ENCODE results near the gene CA10.

The CA10 gene

DNA sequence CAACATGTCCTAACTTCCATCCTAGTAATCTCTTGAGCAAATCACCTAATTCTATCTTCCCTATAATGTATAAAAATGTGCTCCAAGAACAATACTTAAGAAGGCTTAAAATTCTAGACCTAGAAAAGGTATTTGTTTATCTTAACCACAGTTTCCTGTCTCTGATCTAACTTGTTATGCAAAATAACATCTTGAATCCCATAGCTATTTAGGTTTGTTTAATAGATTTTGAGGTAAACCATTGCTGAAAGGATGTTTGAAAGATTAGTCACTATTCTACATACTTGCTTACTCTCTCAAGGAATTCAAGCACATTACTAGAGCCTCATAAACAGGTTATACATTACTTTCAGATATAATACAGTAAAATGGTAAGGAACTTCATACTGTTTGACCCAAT is 13.0 kb downstream of the CA10 start:
- no peak for DNase-seq

DNA sequence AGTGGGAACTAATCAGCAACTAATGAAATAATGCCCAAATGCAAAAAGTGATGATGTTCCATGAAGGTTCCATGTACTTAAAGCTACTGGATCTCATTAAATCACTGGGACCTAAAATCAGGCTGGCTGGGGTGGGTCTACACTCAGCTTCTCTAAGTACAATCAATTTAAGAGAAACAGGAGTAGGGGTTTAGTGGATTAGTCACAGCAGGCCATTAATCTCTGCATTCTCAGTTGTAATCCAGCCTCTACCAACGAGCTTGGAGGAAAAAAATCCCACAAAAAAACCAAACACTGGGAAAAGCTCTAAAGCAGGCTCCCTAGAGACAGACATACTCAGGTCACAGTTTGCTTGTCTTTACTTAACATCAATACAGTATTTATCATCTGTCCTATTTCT is 15.0 kb downstream of the CA10 start:
- no peak for DNase-seq

DNA sequence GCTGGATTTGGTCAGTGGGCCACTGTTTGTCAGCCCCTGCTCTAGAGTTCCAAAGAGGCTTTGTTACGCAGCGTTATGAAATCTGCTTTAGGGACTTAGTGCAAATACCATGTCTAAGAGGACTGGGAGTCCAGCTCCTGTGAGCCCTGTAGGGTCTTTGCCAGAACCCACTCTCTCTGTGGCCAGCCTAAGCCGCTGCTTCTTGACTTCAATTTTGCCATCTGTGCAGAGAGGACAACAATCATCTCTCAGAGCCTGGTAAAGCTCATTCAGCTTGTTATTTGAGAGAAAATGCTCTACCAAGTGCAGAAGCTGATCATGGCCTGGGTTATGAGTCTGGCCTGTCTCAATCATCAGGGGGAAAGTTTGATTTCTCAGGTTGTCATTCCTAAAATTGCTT is 17.9 kb downstream of the CA10 start:
- DNase-seq: no peak

DNA sequence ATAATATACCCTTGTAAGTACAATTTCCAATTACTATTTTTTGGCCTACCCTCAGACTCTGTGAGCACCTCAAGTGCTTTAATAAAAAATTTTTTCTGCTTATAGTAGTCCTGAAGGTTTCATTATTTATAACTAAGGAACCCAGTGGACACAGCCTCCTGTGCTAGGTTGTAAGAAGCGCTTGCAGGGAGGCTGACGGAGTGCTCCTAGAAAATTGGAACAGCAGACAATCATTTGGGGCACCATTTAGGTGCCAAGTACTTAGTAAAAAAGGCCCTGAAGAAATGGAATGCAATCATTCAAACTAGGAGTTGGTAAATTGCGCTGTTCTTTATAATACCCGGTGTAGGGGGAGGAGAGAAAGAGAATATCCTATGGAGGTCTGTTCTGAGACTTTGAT is 19.8 kb downstream of the CA10 start:
- DNase-seq: no peak

DNA sequence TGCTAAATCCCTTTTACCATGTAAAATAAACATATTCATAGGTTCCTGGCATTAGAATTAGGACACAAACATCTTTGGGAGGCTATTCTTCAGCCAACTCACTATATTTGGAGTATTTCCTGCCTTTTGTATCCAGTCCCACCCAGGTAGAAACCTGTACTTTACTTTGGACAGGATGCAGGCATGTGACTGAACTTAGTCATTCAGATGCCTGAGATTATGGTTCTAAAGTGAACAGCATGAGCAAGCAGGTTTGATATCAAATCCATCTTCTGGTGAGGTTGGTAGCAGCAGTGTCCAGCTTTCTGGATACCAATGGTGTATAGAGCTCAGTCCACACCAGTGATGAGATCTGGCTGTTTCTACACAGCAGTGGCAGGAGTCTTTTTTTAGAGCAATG is 20.2 kb downstream of the CA10 start:
- no peak for DNase-seq

DNA sequence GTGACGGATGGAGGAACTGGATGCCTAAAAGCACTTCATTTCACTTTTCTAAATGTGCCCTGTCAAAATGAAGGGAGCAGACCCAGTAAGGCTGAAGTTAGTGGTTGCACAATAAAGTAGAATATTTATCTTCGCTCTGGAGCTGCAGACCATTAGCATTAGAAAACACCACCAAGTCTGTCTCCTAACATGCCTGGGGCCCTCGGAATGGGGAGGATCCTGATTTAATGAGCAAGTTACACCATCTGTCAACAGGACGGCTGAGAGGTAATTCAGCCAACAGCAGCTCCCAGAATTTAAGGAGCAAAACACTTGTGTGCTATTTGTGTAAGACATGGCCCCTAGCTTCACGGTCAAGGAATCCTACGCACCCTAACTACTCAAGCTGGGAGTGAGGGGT is 22.3 kb downstream of the CA10 start:
- DNase-seq: no peak

DNA sequence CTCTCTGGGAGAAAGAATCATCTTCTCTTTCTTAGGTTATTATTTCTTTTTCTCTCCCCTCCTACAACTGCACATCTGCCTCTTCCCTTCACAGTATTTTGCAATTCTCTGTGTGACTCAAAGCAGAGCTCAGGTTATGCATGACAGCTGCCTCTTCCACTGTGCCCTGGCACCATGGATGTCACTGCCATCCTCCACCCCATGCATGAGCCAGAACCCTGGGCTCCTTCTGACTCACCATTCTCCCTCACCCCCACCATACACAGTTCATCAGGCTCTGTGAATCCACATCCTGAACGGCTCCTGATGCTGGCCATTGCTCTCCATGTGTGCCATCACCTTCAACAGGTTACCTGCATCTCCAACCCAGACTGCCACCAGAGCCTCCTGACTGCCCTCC is 23.9 kb downstream of the CA10 start:
- no peak for DNase-seq

DNA sequence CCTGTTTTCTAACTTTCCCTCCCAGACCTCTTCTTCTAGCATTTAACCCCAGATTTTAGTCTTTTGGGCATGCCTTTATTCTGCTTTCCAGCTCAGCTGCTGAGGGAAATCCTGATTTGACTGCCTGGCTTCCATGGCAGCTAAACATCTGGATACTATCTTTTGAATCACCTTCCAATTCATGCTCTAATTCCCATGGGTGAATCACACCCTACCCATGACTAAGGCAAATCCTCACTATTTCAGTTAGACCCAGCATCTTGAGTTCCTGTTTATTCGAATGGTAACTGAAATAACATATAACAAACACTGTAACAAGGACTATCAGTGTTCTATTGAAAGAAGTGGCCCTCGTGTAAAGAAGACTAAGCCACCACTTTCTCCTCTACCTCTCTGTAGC is 29.8 kb downstream of the CA10 start:
- DNase-seq: no peak

DNA sequence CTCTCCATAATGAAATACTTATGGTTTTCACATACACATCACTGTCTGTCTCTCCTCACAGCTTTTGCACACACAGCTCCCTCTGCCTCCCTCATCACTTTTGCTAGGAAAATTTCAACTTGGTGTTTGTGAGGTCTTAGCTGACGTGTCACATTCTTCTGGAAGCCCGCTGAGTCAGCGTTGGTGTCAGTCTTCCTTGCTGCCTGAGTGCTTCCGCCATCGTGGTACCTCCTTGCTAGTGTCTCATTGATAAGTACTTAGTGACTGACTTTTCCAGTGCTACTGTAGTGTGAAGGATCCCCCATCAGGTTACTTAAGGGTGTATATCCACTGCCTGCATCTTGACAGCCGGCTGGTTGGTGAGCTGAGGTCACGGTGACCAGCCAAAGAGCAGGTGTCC is 33.5 kb downstream of the CA10 start:
- DNase-seq: no peak

DNA sequence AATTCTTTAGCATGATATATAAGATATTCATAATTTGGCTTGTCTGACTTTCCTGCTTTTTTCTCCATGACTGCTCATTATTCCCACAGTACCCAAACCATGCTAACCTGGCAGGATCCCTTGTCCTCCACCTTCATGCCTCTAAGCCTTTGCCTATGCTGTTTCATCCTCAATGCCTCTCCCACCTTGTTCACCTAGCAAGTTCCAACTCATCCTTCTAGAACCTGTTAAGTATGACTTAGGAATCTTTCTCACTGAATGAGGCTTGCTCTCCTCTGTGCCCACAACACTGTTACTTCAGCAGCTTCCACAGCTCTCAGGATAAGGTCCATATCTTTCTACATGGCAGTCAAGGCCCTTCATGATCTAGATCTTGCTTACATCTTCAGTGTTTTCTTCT is 34.0 kb downstream of the CA10 start:
- DNase-seq: no peak

DNA sequence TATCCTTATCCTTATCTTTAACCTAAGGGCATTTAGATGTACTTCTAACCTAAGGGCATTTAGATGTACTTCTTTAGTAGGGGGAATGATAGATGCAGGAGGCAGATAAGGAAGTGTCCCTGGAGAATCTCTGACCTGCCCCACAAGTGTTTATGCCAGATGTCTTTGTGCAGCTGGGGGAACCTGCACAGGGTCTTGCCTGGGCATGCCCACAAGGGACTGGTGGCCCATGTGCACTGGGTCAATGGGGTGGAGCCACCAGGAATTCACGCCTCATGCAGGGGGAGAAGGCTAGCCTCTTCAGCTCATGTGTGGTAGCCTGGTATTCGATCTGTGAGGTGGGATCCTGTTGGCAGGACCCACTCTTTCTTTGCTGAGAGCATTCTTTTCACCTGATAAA is 38.0 kb downstream of the CA10 start:
- no peak for DNase-seq

DNA sequence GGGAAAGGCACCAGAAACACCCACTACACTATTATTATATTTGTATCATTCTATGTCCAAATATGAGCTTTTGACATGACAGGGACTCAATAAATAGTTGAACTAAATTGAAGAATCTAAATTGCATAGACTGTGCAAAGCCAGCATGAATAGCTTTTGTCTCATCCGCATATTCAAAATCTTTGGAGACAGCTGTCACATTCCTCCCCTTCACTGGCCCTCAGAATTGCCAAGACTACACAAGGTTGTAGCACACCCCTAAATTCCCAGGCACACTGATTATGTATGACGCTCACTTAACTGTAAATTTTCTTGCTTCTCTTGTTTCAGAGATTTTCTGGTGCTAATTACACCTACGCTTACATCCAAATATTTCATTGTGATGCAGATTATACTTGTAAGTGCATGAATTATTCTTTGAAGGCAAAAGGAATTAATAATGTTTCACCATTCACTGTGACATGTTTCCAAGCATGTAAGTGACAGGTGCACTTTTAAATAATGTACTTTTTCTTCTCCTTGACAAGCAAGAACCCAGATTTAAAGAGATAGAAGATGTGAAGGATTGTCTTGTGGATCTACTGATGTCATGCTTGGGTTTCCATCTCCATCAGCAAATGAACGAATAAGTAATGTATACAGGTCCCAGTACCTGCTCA is 47.5 kb downstream of the CA10 start:
- no peak for DNase-seq

DNA sequence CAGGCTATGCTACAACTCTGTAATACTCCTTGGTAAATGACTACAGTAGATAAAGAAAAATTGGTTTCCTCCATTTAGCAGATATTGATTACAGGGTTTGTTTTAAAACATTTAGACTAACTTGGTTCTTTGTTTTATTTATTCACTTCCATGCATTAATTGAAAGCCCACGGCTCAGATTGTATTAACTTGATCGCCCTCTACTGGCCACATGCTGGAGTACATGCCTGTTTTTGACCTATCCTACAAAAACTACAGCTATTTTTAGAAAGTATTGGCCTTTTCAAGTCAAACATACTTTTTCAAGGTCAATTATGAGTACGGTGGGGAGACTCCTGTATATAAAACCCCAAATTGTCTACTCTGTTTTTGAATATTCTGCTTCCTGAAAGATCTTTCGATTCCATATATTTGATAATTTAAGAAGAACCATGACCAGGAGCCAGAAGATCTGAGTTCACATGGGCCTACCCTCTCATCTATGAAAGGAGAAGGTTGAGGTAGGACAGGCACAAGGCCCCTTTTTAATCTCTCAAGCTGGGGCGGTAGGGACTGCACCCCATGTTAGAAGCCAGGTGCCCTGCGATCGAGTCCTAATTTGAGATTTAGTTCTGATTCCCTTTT is 51.8 kb downstream of the CA10 start:
- DNase-seq: no peak

DNA sequence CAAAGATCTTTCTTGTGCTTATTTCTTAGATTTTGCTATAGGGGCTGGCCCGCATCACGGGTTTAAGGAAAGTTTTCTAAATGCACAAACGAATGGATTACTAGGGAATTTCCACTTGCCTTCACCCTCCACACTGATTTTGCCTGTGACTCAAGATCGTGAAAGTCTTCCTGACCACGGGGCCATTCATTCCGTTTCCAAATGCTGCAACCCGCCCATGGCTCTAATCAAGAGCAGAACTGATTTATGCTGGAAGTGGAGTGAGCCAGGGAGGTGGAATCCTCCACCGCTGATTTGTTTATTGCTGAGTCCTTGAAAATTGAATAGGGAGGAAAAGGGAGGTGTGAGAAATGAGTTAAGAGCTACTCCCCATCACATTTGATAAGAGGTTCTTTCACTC is 52.4 kb downstream of the CA10 start:
- DNase-seq: no peak

DNA sequence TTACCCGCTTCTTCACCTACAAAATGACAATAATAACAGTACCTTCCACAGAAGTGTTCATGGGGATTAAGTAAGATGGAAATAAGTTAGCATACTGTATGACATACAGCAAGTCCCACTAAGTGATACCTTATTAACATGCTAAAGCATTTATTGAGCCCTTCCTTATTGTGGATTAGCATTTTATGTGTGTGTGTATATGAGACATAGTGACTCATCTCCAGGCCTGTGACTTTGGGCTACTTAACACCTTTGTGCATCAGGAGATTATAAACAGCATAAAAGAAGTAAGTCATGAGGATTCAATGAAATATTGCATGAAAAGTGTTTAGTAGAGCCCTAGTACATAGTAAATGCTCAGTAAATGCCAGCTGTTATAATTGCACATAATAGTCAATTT is 52.9 kb downstream of the CA10 start:
- no peak for DNase-seq

DNA sequence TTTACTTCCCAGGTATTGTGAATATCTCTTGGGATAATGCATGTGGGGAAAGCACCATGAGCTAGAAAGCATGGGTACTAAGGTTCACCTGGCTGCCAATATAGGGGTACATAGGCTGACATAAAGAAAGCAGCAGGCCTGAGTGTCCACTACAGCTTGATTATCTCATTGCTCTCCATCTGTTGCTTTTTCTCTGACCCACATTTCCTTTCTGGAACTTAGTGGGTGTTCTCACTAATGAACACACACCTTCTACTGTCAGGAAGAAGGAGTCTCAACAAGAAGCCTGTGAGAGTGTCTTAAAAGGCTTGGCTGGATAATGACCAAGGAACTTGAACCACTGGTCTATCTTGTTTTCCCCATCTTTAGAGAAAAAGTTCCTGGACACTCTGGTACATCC is 62.5 kb downstream of the CA10 start:
- no peak for DNase-seq

DNA sequence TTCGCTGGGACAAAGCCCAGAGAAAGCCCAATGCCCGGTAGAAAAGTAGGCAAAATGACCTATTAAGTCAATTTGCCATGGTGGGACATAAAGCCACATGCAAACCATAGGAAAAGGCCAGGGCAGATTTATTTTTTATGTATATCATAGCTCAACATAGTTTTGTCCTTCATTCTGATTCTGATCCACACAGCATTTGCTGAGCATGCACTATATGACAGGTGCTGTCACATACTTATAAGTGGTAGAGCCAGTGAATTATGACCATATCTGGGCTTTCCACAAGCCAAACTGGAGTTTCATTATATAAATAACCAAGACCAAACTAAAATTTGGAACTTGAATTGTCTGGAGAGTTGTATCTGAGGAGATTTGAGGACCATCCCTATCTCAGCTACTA is 74.3 kb downstream of the CA10 start:
- DNase-seq: no peak

DNA sequence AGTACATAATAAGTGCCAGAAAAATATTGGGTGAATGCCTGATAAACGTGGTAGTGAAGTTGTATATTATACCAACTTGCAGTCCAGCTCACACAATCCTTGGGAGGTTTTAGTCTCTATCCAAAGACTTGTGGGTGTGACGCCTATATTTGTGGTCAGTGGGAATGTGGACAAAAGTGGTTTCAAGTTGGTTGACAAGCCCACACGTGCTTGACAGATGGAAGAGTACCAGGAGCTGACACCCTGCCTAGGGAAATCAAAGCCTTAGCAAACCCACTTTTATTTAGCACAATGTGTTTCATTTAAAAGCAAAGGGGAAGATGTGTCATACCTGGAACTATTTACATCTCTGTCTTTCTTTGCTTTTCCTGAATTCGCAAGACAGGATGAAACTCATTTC is 79.0 kb downstream of the CA10 start:
- DNase-seq: no peak

DNA sequence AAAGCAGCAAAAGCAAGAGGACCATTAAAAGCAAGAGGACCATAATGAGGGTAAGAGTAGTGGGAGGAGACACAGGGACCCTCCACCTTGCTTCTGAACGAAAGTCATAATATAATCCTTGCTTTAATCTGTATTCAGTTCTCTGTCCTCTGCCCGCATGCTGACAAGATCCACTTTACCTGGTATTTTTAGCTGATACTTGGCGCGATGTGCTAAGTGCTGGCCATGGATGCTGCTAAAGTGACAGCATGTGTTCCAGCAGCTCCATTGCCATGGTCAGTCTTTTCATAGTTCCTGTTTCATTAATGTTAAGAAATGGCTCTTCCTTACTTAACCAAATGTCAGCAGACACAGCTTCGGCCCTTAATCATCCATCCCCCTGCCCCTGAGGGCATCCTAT is 86.8 kb downstream of the CA10 start:
- DNase-seq: no peak

DNA sequence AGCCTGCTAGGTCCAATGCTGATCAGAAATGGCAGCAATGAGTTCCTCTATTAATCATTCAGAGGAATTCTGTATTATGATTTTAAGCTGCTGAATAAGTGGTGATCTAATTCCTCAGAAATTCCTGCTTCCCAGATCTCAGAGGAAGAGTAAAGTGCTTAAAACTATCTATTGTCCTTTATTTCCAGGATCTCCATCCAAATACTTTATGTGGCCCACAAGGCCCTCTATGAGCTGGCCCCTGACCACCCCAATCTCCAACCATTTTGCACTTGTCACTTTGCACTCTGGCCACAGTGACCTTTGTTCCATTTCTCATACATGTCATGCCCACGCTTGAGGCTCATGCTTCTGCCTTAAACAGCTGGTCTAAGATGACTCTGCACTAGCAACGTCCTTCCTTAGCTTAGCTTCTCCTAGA is 93.7 kb downstream of the CA10 start:
- no peak for DNase-seq

DNA sequence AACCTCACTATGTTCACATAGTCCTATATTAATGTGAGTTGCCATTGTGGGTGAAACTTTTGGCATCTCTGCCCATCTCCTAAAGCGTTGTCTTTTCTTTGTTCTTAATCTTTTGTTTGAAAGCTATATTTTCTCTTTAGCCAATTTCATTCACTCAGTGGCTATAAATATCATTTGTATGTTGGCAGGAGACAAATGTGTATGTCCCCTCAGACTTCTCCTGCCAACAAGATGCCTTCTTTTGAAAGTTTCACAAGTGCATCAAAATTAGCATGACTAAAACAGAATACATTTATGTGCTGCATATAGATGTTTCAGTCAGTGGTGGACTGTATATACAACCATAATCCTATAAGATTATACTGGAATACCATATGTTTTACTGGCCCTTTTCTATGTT is 109.0 kb downstream of the CA10 start:
- no peak for DNase-seq

DNA sequence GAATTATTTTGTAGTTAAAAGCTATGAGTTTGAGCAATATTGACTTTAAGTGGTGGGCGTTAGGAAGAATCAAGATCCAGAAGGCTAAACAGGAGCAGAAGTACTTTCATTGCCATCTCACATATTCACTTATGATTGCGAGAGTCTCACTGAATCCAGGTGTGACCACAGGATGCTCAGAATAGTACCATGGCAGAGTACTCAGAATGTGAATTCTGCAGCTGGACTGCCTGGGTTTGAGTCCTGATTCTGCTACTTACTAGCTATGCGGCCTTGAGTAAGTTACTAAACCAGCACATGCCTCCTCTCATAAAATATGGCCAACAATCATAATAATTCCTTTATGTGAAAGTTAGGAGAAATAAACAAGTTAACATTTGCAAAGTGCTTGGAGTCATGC is 109.5 kb downstream of the CA10 start:
- no peak for DNase-seq

DNA sequence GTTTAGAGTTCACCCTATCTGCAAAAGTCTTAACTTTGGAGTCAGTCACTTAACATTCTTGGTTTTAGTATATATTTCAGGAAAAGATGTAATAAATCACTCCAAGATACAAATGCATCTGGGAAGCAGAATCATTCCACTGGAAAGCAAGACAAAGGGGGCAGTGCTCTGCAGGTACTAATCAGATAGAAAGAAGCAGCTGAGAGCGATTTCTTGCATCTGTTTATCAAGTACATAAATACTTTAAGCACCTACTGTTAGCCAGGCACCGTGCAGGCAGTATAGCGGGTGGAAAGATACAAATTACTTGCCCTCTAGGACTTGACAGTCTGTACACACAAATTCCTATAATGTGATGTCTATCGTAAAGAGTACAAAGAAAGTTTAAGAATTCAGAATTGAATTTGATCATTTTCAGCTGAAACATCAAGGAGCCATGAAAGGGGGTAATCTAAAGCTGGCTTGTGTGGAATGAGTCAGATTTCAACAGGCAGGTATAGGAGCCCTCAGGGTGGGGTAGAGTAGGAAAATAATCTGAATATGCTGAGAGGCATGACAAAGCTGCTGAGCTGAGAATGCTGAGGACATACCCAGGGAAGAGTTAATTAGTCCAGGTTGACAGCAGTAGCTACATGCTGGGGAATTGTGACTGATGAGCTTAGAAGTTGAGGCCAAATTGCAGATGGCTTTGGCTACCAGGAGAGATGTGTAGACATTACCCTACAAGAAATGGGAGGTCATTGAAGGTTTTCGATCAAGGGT is 110.2 kb downstream of the CA10 start:
- no peak for DNase-seq

DNA sequence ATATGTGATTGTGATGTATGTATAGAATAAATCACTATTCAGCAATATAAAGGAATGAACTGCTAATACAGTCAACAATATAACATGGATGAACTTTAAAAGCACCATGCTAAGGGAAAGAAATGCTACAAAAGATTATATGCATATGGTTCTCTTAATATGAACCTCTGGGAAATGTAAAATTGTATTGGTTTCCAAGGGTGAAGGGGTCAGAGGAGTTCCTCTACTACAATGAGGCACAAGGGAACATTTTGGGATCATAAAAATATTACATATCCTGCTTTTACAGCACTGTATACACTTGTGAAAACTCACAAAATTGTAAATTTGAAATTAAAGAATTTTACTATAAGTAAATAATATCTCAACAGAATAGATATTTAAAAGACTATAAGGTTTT is 111.4 kb downstream of the CA10 start:
- no peak for DNase-seq
